LNCAP (cell line): ENCODE results near the gene PRDM5.

Source experiments
- CTCF ChIP-seq: fragments of 450-650 bp; IDR thresholded peaks from 2 replicates; pipeline ENCODE4 v1.5.1; 2017; ENCODE audit warnings: mild to moderate bottlenecking

The PRDM5 gene

GRCh38 chr4:120718979-120719566 lies 203.5 kb downstream of the PRDM5 start:
- peak; percentile 24; the same call in 1 of the 2 replicates for TF ChIP-seq CTCF

- TF ChIP-seq CTCF: no peak
These were observed 206.2 kb downstream of the PRDM5 start for GRCh38 chr4:120716346-120716745.

GRCh38 chr4:120714417-120715010 lies 208.0 kb downstream of the PRDM5 start:
- TF ChIP-seq CTCF: no peak

GRCh38 chr4:120709991-120710390 lies 212.5 kb downstream of the PRDM5 start:
- no peak for TF ChIP-seq CTCF

- no peak for TF ChIP-seq CTCF
These were observed 218.0 kb downstream of the PRDM5 start for GRCh38 chr4:120704538-120704937.

- no peak for TF ChIP-seq CTCF
These were observed 218.6 kb downstream of the PRDM5 start for GRCh38 chr4:120703908-120704307.

GRCh38 chr4:120699354-120699753 lies 223.2 kb downstream of the PRDM5 start:
- TF ChIP-seq CTCF: no peak

- no peak for TF ChIP-seq CTCF
These were observed 227.6 kb downstream of the PRDM5 start for GRCh38 chr4:120694973-120695372.
